ELF-1 (cell line): ENCODE data around the gene ROPN1B.
A peak's percentile ranks its signal among the peaks of the same experiment; 100 is the strongest.
"Not testable (repeated sequence)": the region's sequence is repeated elsewhere in the genome, so short reads cannot be mapped to it uniquely, and the experiment has no call there.

Experiments used
- DNase-seq: peaks from one replicate; pipeline ENCODE4 v3.0.0-alpha.2; 2016; ENCODE audit warnings: low read depth, low spot score

Gene ROPN1B

DNA sequence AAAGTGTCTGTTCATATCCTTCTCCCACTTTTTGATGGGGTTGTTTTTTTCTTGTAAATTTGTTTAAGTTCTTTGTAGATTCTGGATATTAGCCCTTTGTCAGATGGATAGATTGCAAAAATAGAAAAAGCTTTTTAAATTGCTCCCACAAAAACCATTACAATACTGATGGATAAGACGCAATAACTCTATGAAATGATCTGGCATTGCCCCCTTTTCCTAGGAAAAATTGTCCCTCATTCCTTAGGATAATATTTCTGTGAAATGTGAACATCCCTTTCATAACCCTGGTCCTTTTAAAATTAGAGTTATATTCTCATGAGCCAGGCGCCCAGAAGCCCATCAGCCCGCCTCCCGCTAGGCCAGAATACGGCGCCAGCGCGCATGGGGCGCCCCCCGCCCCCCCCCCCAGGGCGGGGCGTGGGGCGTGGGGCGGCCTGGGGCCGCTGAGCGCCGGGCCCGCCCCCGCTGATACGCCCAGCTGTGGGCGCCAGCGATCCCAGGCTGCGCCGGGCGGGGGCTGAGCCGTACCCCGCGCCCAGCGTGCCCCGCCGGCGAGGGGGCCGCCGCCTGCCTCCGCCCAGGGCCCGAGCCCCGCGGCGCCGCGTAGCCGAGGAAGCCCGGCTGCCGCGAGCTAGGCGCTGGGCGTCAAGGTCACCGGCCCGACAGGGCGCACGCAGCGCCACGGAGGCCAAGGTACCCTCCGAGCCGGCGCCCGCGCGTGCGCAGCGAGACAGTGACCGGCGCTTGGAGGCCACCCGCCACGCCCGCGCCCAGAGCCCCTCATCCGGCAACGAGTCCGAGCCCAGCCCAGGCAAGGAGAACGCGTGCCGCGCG lies 11.1 kb upstream of the ROPN1B start:
- DNase-seq, result no peak

DNA sequence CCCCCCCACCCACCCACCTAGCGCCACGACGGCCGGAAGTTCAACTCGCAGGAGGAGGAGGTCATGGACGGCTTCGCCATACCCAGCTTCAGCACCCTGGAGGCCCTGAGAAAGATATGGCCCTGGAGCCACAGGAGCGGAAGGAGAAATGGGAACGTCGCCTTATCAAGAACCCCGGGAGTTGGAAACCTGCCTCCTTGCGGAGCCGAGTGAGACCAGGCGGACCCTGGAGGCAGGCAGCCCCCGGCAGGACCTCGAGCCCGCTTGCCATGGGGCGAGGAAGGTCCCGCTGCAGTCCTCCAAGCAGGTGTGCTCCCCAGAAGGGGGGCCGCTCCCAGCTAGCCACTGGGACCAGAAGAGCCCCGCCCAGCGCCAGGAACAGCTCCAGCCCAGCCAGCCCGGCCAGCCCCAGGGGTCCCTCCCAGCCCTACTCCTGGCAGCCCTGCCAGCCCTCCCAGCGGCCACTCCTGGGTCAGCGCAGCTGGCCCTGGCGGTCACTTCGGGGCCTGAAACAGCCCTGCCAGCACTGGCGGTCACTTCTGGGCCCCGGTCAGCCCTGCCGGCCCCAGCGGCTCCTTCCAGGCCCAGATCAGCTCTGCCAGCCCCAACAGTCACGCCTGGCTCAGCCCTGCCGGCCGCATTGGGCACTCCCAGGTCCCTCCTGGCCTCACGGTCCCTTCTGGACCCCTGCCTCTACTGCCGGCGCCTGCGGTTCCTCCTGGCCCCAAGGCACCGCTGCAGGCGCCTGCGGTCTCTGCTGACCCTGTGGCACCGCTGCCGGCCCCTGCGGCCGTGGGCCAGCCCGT lies 10.3 kb upstream of the ROPN1B start:
- DNase-seq, result peak; percentile 21

DNA sequence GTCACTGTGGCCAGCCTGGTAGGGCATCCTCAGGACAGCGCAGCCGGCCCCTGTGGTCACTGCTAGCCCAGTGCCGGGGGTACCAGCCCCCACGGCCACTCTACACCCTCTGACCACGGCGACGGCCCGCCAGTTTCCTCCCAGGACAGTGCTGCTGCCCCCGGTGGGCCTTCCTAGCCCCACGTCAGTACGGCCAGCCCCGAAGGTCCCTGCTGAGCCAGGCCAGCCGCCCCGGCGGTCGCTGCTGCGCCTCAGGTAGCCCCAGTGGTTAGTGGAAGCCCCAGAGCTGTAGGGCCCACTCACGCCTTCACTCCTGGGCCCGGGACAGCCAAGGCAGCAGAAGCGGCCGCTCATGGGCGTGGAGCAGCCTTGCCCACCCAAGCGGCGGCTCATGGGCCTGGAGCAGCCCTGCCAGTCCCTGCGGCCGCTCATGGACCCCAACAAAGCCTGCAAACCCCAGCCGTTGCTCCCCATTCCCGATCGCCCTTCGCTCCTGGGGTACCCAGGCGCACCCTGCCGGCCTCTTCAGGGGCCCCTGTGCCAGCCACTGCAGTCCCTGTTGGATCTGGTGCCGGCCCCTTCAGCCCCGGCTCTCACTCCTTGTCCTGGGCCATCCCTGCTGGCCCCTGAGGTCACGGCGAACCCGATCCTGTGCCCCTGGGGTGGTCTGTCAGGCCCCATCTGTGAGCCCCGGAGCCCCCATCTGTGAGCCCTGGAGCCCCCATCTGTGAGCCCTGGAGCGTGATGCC lies 9.5 kb upstream of the ROPN1B start:
- DNase-seq, result no peak

DNA sequence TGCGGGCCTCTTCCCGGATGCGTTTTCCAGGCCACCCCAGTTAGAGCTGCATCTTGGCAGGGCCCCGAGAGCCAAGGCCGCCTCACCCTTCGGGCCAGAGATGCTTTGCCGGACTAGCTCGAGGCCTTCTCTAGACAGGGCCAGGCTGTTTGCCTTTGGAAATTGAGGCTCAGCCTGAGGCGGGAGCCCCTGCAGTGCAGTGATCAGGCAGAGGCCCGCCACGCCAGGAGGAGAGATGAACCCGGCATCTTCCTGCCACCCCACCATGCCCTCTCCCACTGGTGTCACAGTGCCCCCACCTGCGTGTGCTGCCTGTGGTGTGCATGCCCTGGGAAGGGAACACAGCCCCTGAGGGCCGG lies 8.9 kb upstream of the ROPN1B start:
- no peak for DNase-seq

DNA sequence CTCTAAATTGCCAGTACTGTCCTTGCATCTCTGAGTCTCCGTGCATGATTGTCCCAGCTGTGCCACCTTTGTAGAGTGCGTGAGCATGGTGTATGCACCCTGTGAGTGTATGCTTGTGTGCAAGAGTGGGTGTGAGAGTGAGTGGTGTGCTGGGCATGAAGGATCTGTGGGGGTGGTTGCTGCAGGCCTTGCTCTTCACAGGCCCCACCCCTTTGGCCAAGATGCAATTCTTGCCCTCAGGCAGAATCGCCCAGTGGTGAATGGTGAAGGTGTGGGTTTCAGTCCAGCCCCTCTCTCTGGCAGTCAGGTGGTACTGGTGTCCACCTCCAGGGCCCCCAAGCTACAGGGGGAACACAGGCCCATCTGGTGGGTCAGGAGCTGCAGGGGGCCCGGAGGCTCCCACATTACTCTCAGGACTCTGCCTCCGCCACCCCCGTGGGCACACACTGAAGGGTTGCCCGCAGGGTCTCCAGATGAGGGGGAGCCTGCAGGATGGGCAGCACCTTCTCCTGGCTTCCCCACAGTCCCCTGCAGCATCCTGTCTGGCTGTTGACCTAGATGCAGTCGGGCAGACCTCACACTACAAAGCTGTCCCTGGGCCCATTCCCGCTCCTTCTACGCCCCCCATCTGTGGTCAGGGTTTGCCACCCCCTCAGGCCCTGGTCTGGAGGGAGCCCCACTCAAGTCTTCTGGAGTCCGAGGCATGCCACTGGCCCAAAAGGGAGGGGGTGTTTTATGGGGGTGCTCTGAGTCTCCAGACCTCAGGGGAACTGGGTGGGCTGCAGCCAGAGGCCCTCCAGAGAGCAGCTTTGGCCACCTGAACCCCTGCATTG lies 8.3 kb upstream of the ROPN1B start:
- DNase-seq, result no peak

DNA sequence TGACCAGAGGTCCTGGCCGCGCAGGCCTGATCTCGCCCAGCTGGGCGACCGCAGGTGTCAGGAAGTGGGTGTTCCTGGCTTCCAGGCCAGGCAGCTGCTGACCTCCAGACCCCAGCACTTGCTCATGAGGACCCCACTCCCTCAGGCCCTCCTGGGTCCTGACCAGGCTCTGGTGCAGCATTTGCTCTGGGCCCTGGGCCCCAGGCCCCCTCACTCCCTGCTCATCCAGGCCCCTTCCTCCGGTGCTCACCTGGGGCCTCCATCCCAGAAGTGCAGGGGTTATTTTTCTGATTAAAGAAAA lies 7.7 kb upstream of the ROPN1B start:
- DNase-seq, result no peak

DNA sequence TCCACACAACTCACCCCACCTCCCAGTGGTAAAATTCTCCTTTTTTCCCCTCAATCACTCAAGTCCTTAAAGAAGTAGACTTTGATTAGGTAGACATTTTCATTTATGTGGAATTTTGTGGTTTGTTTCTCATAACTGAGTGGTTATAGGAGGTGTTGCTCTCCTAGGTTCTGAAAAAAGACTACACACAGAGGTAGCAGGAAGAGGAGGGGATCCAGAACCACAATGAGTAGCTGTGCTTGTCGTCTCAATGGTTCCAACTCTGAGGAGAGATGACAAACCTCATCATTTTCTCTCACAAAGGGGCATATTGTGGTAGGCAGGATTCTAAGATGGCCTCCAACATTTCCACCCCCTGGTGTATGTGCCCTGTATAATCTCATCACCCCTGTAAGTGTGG lies 5.1 kb upstream of the ROPN1B start:
- not testable (repeated sequence) for DNase-seq

DNA sequence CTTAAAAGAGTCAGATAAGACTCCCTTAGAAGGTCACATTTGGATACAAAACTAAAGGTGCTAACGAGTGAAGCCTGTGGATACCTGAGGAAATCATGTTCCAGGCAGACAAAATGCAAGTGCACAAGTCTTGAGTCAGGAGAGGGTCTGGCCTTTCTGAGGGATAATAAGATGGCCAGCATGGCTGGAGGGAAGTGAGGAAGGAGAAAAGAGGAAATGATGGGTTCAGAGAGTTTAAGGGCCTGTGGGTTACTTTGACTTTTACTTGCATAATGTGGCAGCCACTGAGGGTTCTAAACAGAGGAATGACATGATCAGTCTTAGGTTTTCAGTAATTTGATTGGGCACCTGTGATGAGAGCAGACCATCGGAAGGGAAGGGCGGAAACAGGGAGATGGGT lies 3.5 kb upstream of the ROPN1B start:
- no peak for DNase-seq

DNA sequence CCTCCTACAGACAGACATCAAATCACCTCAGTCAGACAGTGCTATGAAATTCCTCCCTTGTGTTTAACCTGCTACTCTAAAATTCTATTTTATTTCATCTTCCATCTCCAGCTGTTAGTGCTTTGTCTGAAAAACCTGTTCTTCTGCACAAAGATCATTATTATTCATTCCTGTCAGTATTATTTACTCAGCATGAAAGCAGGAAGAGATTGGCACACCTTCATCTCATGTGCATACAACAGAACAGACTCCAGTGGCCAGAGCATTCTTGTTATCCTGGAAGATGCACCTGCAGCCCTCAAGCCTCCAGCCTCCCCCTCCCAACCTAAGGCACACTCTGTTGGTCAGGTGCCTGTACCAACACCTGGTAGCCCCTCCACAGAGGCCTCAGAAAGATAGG lies 1.8 kb upstream of the ROPN1B start:
- DNase-seq, result no peak

DNA sequence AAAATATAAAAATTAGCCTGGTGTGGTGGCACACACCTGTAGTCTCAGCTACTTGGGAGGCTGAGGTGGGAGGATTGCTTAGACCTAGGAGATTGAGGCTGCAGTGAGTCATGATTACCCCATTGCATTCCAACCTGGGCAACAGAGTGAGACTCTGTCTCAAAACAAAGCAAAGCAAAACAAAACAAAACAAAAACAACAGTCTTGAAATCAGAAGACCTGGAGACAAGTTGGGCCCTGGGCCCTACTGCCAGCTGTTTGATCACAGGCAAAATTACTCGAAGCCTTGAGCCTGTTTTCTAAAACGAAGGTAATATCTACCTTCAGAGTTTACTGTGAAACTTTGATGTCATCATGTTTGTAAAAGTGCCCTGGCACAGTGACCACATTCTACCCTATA lies 857 bp upstream of the ROPN1B start:
- DNase-seq, result not testable (repeated sequence)

DNA sequence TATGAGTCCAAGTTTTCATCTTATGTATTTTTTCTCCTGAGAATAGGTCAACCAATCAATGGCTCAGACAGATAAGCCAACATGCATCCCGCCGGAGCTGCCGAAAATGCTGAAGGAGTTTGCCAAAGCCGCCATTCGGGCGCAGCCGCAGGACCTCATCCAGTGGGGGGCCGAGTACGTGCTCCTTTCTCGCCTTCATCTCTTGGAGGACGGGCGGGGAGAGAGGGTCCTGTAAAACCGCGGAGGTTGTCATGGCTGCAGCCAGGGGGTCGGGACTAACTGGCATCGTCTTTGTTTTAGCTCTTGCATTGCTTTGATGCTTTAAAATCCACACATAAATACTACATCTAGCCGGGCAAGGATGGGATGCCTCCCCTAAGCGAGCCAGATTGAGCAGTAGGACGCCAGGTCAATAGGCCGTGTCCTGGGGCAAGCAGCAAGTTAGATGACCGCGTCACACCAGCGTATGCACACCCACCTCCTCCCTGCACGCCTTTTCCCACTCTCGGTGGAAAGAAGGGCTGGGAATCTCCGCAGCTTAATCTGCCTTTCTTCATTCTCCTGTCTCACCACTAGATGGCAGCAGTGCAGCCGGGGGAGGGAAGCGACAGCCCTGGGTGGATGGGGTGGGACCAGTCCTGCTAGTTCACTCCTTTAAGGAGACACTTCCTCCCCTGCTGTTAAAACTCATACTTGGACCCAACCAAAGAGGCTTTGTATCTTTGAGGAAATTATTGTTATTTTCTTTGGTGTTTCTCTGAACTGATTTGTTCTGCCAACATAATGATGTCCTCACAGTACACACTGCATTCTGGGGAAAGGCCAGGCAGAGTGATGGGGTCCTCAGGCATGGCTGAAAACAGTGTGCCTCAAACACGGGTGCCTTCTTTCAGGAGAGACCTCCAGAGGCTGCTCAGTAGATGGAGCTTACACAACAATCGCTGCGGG lies 3.3 kb downstream of the ROPN1B start:
- DNase-seq, result peak; percentile 56

DNA sequence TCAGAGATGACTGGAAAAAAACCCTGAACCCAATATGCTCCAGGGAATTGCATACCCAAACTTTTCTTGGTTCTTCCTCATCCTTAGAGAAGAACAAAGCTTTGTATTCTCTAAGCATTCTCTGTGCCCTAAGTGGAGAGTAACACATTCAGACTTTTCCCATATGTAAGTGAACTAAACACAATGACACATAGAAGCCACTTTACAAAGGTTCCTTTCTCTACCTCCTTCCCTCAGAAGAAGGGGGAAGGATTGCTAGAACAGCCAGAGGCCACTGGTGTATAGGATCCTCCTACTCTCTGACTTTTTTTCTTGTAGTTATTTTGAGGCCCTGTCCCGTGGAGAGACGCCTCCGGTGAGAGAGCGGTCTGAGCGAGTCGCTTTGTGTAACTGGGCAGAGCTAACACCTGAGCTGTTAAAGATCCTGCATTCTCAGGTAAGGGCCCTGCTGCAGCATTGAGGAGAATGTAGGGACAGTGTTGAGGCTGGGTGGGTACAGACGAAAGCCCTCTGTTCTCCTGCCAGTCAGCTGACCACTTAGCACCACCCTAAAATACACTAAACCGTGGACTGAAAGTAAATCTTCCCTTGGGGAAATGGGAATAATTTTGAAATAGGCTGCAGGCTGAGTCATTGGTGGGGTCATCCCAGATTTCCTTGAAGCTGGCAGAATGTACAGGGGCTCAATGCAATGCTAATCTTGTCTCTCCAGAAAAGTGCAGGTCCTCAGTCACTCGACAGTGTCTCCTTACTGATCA lies 6.4 kb downstream of the ROPN1B start:
- DNase-seq, result not testable (repeated sequence)

DNA sequence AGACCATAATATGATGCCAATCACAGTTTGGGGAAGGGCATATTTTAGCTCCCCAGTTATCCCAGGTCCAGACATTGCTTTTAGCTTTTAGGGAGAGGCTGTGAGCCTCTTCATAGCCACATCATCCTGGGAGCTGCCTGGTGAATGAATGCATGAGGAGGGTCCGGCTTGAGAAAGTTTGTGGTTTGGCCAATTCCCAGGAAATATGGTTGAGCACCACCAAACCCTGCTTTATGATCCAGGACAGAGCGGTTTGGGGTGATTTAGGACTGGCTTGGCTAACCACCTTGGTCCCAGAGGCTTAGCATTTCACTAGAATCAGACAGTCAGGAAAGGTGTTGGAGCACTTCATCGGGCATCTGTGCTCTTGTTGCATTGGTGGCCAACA lies 7.0 kb downstream of the ROPN1B start:
- DNase-seq, result not testable (repeated sequence)

DNA sequence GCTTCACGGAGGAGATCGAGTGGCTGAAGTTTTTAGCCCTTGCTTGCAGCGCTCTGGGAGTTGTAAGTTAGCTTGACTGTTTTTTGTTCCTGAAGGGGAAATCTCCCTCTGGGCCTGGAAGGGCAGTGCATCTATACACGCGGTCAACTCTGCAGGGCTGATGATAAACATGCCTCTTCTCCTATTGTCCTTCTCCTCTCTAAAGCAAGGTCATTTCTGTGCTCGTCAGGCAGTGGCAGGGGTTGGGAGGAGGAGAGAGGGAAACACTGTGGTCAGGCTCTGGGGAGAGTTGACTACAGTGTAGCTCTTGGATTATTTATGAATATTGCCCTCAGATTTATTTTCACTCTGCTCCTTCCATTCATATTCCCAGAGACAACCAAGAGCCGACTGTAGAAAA lies 8.1 kb downstream of the ROPN1B start:
- not testable (repeated sequence) for DNase-seq

DNA sequence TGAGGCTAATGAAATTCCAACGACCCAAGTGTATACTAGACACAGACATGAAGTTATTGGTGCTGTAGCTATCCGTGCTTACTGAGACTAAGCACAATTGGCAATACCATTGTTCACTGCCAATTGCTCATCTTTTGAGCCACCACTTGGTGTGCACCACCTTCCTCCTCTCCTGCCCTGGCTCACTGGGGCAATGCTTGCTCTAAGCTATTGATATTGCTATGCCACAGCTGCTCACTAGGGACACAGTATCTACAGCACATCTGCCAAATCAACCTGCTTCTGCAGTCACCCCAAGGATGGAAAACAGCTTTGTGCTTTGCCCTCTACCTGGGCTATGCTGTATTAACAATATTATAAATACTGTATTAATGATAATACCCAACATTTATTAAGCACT lies 16.0 kb downstream of the ROPN1B start:
- DNase-seq, result not testable (repeated sequence)

DNA sequence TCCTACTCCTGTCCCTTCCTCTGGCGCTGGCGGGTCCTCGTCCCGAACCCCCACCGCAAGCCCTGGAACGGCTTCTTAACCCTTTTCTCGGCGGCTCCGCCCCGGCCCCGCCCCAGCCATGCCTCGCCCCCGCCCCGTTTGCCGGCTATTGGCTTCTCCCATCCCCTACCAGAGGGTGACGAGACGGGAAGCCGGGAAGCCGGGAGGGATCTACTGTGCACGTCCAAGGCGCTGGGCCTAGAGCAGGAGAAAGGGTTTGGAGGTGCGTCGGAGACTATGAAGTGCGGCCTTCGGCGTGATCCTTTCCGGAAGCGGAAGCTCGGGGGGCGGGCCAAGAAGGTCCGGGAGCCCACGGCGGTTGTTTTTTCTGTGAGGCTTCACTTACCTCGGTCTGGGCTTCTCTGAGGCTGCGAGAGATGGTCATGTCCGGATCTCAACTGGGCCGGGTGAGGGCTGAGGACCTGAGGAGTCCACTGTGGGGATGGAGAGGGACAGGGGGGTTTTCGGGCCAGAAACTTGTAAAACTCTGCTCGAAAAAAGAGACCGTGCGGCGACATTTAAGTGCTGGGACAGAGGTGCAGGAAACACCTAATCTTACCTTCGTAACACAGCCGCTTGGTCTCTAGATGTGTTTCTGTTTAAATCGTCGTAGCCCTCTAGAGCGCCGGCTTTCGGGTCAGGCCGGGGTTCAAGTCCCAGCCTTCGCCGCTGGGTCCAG lies 21.4 kb downstream of the ROPN1B start:
- peak; percentile 90 for DNase-seq

DNA sequence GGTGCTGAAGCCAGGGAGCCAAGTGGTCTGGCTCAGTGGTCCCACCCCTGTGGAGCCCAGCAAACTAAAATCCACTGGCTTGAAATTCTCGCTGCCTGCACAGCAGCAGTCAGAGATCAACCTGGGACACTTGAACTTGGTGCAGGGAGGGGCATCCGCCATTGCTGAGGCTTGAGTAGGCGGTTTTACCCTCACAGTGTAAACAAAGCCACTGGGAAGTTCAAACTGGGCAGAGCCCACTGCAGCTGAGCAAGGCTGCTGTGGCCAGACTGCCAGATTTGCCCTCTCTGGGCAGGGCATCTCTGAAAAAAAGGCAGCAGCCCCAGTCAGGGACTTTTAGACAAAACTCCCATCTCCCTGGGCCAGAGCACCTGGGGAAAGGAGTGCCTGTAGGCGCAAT lies 27.8 kb downstream of the ROPN1B start:
- DNase-seq, result not testable (repeated sequence)

DNA sequence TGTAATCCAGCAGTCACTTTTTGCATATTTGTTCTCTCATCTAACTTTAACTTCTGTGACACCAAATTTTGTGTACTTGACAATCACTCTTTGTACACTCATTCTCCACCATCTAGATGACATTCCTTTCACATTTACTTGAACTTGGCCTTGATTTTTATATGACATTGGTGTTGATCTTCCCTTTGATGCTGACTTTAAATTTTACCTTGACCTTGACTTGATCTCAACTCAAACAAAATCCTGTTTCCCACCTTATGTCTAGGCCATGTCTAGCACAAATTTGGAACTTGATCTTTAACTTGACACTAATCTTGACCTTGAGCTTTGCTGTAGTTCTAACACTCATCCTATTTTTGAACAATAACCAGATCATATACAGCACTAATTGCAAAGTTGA lies 33.2 kb downstream of the ROPN1B start:
- no peak for DNase-seq
